GM21367 (cell line): ENCODE results near the gene ZNRF1.

Experiments used
- ATAC-seq: cut with Tn5 transposase; IDR thresholded peaks from one replicate; pipeline ENCODE4 v1.9.1; 2021; ENCODE audit not compliant: unreplicated experiment

Gene ZNRF1

DNA sequence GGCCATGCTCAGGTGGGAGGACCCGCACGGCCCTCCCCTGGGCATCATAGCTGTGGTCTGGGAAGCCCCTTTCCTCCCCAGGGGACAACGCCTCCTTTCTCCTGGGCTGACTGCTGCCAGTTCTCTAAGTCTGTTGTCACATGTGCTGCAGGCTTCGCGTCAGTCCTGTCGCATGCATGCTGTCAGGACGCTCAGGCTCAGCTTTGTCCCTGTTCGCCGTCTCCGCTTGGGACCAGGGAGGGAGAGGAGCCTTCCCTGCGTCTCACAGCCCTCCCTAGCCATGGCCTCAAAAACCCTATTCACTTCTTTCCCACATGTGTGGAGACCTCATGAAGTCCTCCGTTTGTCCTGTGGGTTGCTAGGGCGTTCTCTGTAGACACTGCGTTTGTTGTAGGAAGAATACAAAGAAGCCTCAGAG is 96.4 kb downstream of the ZNRF1 start:
- ATAC-seq: no peak

DNA sequence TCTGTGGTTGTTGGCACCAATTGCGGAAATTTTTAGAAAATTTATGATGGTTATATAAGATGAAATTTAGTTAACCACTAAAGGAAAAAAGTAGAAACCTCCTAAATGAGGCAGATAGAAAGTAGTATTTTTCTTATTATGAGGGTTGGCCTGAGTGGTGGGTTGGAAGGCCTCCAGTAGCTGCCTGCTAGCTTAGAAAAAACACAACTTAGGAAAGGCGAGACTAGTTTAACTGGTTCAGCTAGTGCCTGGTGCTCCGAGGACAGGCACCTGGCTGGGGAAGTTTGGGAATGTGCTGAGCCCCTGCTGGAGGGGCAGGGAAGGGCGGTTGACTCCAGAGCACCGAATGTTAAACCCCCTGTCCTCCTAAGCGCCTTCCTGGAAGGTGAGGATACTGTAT is 97.8 kb downstream of the ZNRF1 start:
- no peak for ATAC-seq

DNA sequence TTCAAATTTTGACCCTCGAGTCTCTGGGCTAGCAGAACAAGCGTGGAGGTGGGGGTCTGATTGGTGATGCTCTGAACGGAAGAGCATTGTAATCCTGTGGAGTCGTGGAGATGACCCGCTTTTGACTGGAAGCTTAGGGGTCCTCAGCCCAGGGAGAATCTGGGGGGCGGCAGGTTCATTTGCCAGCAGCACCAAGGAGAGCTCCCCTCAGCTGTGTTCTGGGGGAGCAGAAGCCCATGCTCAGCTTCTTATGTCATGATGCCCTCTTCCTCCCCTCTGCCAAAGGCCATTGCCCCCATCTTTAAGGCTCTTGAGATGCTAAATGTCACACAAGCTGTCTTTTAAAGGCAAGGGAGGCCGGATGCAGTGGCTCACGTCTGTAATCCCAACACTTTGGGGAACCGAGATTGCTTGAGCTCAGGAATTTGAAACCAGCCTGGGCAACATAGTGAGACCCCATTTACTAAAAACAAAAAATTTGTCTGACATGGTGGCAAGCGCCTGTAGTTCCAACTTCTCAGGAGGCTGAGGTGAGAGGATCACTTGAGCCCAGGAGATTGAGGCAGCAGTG is 98.5 kb downstream of the ZNRF1 start:
- ATAC-seq: no peak

- ATAC-seq: no peak
These were observed 99.4 kb downstream of the ZNRF1 start for GRCh38 chr16:75097941-75098901.

GRCh38 chr16:75099075-75099667 is 100.3 kb downstream of the ZNRF1 start:
- ATAC-seq: no peak

DNA sequence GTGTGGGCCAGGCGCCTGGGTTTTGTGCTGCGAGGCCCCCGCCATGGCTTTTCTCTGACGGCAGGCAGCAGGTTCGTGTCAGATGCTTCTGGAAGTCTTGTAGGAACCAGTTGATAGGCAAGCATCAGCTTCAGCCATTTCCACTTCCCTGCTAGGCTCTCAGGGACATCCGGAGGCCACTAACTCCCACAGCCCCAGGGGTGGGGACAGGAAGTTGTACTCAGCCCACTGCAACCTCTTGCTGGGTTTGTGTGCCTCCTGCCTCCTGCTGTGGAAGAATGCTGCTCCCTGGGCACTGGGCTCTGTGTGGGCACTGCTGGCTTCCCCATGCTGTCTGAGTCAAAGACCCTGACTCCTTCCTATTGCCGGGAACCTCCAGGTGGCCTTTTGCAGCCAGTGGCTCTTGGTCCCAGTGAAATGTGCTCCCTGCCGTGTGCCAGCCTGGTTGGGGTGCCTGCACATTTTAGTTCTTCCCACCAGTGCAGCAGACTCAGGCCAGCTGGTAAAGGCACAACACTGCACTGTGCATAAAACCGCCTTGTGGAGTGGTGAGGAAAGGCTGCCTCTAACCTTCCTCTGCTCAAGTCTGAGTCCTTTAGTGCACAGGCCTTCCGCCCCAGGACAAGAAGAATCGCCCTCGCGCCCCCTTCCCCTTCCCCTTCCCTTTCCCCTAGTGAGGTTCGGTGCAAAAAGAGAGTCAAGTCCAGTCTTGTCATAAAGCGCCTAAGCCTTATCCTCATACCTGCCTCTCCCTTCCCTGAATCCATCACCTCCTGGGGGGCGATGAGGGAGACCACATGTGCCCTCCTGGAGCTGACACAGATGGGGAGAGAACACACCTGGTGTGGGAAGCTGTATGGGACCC is 101.1 kb downstream of the ZNRF1 start:
- peak; percentile 64 for ATAC-seq

DNA sequence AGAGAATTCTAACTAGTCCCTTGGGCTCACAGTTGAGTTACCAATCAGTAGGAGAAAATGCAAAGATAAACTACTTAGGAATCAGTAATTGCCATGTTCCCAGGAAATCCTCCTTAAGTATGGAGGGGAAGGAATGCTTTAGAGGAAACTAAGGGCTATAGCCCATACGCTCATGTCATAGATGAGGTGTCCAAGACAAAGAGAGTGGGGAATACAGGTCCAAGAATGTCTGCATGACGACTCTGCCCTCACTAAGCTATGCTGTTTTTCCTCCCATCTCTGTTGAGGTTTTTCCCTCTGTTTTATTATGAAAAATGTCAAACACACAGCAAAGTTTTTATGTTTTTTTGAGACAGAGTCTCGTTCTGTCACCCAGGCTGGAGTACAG is 101.8 kb downstream of the ZNRF1 start:
- no peak for ATAC-seq

DNA sequence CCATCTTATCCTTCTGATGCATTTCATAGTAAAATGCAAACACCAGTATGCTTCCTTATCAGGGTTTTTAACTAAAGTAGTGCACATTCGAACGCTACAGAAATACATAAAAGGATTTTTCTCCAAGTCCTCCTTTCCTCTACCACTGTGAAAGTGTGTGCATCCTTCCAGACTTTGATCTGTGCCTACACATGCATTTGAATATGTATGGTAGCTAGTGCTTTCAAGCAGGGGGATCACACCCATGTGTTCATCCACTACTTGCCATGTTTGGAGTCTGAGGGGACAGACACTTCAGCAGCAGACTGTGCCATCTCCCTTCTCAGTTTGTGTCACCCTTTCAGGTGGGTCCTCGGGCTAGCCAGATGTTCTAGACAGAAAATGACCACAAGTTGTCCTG is 102.8 kb downstream of the ZNRF1 start:
- ATAC-seq: no peak

GRCh38 chr16:75102595-75102994 is 103.8 kb downstream of the ZNRF1 start:
- ATAC-seq: no peak

GRCh38 chr16:75103994-75104393 is 105.2 kb downstream of the ZNRF1 start:
- ATAC-seq: no peak

DNA sequence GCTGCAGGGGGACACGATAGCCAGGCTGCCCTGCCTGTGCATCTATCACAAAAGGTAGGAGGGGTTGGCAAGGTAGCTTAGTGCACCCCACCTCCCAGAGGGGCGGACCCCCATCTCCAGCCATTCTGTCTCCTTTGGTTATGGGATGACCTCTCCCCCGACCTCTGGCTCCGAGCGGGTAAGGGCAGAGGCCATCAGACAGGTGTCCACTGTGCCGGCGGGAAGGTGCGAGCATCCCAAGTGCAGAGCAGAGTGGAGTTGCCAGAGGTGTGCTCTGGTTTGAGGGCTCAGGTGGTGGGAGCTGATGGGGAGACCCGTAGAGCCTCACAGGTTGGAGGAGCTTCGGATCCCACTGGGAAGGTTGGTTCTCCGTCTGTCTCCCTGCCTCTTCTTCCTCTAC is 106.0 kb downstream of the ZNRF1 start:
- ATAC-seq: no peak

GRCh38 chr16:75105306-75106061 is 106.7 kb downstream of the ZNRF1 start:
- no peak for ATAC-seq

DNA sequence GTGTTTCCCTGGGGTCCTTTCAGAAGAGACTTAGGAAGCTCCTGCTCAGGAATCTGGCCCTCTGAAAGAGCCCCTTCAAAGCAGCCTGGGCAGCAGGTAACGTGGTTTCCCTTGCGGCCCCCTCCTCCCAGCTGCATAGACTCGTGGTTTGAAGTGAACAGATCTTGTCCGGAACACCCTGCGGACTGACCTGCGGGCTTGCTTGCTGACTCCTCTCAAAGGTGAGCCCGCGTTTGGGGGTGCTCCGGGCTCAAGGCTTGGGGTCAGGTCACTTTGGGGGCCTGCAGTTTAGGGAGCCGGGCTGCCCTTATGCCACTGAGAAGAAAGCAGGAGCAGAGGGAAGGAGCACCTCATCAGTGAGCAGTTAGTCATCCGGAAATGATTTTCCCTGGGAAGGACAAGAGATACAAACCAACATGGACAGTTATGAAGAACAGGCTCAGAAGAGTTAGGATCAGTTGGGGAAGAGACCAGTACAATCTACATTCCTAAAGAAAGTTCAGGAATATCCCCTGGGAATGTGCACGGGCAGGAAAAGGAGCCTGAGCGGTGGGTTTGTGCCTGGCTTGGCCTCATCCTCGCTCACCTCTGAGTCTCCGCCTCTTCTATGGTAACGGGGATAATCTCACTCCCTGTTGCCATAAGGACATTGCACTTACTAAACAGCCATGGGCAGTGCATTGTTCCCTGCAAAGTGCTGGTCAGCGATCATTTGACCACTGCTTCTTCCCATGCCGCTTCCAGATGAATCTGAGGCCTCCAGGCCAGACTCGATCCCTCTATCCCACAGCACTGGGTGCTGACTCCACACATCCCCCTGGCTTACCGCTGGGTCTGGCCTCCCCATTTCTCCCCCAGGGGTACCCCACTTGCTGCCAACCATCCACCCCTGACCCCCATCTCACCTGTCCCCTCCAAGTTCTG is 107.8 kb downstream of the ZNRF1 start:
- no peak for ATAC-seq

GRCh38 chr16:75107505-75107904 is 108.7 kb downstream of the ZNRF1 start:
- no peak for ATAC-seq

DNA sequence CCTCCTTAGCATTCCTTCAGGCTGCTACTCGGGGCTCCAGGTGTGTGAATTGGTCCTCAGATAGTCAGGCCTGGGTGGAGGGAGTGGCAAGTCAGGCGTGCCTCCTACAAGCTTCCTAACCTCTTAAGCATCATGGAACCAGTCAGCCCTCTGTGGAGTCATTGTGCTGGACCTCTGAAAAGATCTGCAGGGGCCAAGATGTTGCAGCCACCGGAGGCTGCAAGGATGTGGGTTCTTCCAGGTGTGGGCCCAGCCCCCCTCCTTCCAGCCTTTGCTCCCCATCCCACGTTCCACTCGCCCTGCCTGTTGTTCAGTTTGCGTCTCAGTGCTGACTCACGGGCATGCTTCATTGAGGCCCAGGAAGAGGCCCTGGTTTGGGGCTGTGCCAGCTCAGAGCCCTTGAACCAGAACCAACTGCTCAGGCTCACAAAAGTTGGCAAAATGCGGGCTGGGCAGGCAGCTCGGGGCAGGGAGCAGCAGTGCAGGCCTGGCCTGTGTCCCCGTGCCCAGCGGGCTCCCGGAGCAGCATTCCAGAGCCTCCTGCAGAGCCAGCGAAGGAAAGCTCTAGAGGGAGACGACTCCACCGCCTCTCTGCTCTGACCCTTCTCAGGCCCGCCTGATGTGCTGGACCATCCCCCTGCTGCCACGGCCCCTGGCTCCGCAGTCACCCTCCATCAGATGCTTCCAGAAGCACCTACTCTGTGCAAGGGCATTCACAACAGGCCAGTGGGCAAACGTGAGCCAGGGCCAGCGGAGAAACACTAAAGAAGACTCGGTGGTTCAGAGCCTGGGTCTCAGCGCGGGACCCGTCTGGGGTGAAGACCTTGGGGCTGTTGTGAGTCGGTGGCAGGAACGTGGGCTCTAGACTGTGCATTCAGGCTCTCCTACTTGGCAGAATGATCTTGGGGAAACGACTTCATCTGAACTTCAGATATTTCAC is 110.2 kb downstream of the ZNRF1 start:
- ATAC-seq: no peak

DNA sequence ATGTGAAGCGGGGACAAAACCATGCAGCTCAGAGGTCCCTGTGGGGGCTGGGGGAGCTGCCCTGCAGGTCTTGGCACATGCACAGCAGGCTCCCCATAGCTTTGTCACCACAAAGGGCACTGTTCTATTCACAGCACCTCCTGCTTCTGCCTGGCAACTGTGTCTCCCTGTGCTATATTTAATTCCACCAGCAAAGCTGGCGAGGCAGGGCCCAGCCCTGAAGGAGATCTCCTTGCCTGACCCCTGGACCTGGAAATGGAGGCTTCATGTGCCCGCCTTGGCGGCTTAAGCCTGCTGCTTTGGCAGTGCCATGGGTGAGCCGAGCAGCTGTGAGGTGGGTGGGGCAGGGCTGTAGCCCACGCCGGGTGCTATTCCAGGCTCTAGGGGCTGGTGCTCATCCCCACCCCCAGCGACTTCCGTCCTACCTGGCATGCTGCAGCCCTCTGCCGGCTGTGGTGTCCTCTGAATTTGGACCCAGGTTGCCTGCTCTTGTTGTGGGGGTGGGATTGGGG is 111.0 kb downstream of the ZNRF1 start:
- no peak for ATAC-seq

GRCh38 chr16:75110637-75111513 is 112.1 kb downstream of the ZNRF1 start:
- peak; percentile 59 for ATAC-seq
